GM18909 (cell line): ENCODE results near the gene MISFA.
"Not testable (repeated sequence)": the region's sequence is repeated elsewhere in the genome, so short reads cannot be mapped to it uniquely, and the experiment has no call there.

ENCODE experiments used
- ATAC-seq: cut with Tn5 transposase; IDR thresholded peaks from one replicate; pipeline ENCODE4 v1.9.1; 2021; ENCODE audit warnings: mild to moderate bottlenecking; ENCODE audit not compliant: unreplicated experiment, poor library complexity

Gene MISFA

GRCh38 chr11:18615628-18616392 is 16.2 kb downstream of the MISFA start:
- ATAC-seq = peak; percentile 86

- ATAC-seq = peak; percentile 34
These were observed 18.2 kb downstream of the MISFA start for GRCh38 chr11:18617688-18618341.

- ATAC-seq = no peak
These were observed 18.9 kb downstream of the MISFA start for GRCh38 chr11:18618342-18619025.

GRCh38 chr11:18623707-18624106 is 24.1 kb downstream of the MISFA start:
- no peak for ATAC-seq

- no peak for ATAC-seq
These were observed 24.6 kb downstream of the MISFA start for GRCh38 chr11:18624161-18624560.

- no peak for ATAC-seq
These were observed 33.3 kb downstream of the MISFA start for GRCh38 chr11:18632841-18633240.

- peak; percentile 67 for ATAC-seq
These were observed 33.9 kb downstream of the MISFA start for GRCh38 chr11:18633256-18634139.

- peak; percentile 96 for ATAC-seq
These were observed 34.8 kb downstream of the MISFA start, which contains the start of gene SPTY2D1 for GRCh38 chr11:18634140-18635032. Gene SPTY2D1, minus strand, starts transcription at chr11:18634342. Its CDS starts 85 bp downstream, at chr11:18634257.

- no peak for ATAC-seq
These were observed 42.1 kb downstream of the MISFA start for GRCh38 chr11:18641677-18642076.

- ATAC-seq = not testable (repeated sequence)
These were observed 43.4 kb downstream of the MISFA start for GRCh38 chr11:18643034-18643433.

- peak; percentile 50 for ATAC-seq
These were observed 50.8 kb downstream of the MISFA start for GRCh38 chr11:18650353-18650752.

- peak; percentile 69 for ATAC-seq
These were observed 51.4 kb downstream of the MISFA start for GRCh38 chr11:18650859-18651557.
